NT2/D1 (cell line): ENCODE measurements around the gene NPAS1.

Source experiments
- DNase-seq: peaks from one replicate; pipeline ENCODE4 v3.0.0-alpha.2; 2011; ENCODE audit warnings: low read depth, low spot score
- H3K27me3 ChIP-seq: 2 replicates; pipeline ENCODE4 v1.6.0; 2011; ENCODE audit warnings: mild to moderate bottlenecking; ENCODE audit not compliant: insufficient read length, insufficient read depth
- H3K36me3 ChIP-seq: 2 replicates; pipeline ENCODE4 v1.6.1; 2011; ENCODE audit warnings: mild to moderate bottlenecking, low read length, mixed read lengths; ENCODE audit not compliant: insufficient read depth, insufficient read length
- H3K4me1 ChIP-seq: 2 replicates; pipeline ENCODE4 v1.5.1; 2011; ENCODE audit not compliant: insufficient read depth, insufficient read length
- H3K4me3 ChIP-seq: 2 replicates; pipeline ENCODE4 v1.5.1; 2011; ENCODE audit warnings: low read depth; ENCODE audit not compliant: insufficient read length
- H3K9ac ChIP-seq: 2 replicates; pipeline ENCODE4 v1.6.0; 2011; ENCODE audit warnings: low read depth; ENCODE audit not compliant: insufficient read length
- H3K9me3 ChIP-seq: 2 replicates; pipeline ENCODE4 v1.5.1; 2011; ENCODE audit warnings: mild to moderate bottlenecking, low read length; ENCODE audit not compliant: insufficient read depth
- SUZ12 ChIP-seq: IDR thresholded peaks from 2 replicates; pipeline ENCODE4 v1.6.1; 2011; ENCODE audit not compliant: insufficient read length, insufficient read depth; ENCODE audit errors: extremely low read depth
- YY1 ChIP-seq: IDR thresholded peaks from 2 replicates; pipeline ENCODE4 v1.6.1; 2011; ENCODE audit not compliant: insufficient read length, insufficient read depth
- ZNF274 ChIP-seq: IDR thresholded peaks from 2 replicates; pipeline ENCODE4 v1.6.1; 2011; ENCODE audit warnings: mild to moderate bottlenecking, low read depth, low read length

Gene NPAS1

DNA sequence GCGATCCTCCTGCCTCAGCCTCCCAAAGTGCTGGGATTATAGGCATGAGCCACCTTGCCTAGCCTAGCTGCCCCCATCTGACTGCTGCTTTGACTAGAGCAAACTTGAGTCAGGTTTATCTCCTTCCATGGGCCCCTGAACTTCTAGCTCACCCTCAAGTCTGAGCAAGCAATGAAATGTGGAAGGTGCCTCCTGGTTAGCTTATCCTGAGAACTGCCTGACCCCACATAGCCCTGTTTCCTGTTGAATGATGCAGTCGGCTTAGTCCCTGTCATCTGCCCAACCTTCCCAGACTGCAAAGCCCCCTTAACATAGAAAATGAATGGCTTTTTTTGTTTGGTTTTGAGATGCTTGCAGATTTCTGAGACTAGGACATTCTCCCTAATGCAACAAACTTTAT is 37.7 kb downstream of the NPAS1 start:
- Histone ChIP-seq H3K4me1 (peaks cover 6% of the 10 kb centered on the region), H3K9ac (no peak overlapping the region), H3K9me3 (no peaks in the 10 kb centered on the region), H3K27me3 (no peaks in the 10 kb centered on the region), H3K36me3 (no peaks in the 10 kb centered on the region), H3K4me3 (no peak overlapping the region)
- DNase-seq = no peak
- TF ChIP-seq YY1 (no peak), ZNF274 (no peak), SUZ12 (no peak)

DNA sequence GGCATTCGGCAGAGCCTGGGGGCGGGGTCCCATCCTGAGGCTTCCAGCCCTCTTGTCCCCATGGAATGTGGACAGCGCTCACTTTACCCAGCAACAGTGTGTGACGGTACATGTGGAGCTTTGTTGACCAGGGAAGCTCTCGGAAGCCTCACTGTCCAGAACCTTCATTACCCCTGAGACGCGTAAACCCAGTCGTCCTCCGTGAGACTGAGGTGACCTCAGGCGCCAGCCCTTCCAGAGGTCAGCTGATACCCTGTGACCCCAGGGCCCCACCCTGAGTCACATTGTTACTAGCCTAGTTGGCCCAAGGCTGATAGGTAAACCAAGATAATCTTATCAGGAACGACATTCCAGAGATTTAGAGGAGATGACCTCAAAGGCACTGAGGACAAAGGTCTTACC is 39.0 kb downstream of the NPAS1 start:
- no peak overlapping the region for H3K9ac ChIP-seq
- no peak for TF ChIP-seq YY1
- TF ChIP-seq SUZ12 = no peak
- TF ChIP-seq ZNF274 = no peak

DNA sequence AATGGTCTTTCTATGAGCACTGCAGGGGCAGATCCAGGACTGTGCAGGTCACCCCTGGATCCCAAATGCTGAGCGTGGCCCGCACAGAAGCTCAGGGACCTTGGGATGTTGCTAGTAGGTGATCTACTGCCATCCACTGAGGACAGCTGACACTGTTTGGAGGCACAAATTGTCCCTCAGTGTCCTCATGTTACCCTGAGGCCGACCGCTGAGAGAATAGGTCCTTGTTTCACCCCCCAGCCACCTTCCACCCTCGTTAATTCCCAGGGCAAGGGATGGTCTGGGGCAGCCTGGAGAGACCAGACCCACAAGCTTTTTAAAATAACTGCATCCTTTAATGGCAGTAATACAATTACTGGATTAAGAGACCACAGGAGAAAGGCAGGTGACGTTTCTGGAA is 44.2 kb downstream of the NPAS1 start:
- Histone ChIP-seq H3K4me3 (no peak overlapping the region), H3K9ac (no peak overlapping the region), H3K4me1 (peaks cover 1% of the 10 kb centered on the region), H3K27me3 (no peaks in the 10 kb centered on the region), H3K9me3 (no peaks in the 10 kb centered on the region), H3K36me3 (peaks cover 42% of the 10 kb centered on the region)
- no peak for TF ChIP-seq ZNF274
- TF ChIP-seq YY1 = no peak
- no peak for TF ChIP-seq SUZ12
- DNase-seq = no peak

More for the DNA sequence above, 39.0 kb downstream of the NPAS1 start:
- no peak overlapping the region for H3K4me3 ChIP-seq
- no peaks in the 10 kb centered on the region for H3K36me3 ChIP-seq
- H3K4me1 ChIP-seq = peaks cover 6% of the 10 kb centered on the region
- H3K27me3 ChIP-seq = no peaks in the 10 kb centered on the region
- H3K9me3 ChIP-seq = no peaks in the 10 kb centered on the region
- no peak for DNase-seq

DNA sequence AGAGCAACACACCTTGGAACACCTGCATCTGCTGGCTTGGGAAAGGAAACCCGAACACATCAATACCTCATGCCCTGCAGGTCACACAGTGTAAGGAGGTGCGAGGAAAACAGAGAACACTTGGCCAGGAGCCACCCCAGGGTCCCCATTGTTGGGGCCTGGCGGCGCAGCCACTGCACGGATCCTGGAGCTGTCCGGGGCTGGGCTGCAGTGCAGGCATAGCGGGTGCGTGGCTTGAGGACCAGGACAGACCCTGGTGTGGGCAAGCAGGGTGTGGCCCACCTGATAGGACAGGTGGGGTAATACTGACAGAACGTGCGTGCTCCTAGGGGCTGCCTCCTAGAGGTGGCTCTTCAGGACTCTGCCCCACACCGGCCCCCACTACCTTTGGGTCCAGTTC is 45.6 kb downstream of the NPAS1 start:
- H3K9me3 ChIP-seq = no peaks in the 10 kb centered on the region
- DNase-seq = no peak
- H3K9ac ChIP-seq = no peak overlapping the region
- H3K4me3 ChIP-seq = no peak overlapping the region
- TF ChIP-seq YY1 (no peak), SUZ12 (no peak), ZNF274 (no peak)
- H3K4me1 ChIP-seq = peaks cover 5% of the 10 kb centered on the region
- no peaks in the 10 kb centered on the region for H3K27me3 ChIP-seq
- H3K36me3 ChIP-seq = peaks cover 55% of the 10 kb centered on the region

DNA sequence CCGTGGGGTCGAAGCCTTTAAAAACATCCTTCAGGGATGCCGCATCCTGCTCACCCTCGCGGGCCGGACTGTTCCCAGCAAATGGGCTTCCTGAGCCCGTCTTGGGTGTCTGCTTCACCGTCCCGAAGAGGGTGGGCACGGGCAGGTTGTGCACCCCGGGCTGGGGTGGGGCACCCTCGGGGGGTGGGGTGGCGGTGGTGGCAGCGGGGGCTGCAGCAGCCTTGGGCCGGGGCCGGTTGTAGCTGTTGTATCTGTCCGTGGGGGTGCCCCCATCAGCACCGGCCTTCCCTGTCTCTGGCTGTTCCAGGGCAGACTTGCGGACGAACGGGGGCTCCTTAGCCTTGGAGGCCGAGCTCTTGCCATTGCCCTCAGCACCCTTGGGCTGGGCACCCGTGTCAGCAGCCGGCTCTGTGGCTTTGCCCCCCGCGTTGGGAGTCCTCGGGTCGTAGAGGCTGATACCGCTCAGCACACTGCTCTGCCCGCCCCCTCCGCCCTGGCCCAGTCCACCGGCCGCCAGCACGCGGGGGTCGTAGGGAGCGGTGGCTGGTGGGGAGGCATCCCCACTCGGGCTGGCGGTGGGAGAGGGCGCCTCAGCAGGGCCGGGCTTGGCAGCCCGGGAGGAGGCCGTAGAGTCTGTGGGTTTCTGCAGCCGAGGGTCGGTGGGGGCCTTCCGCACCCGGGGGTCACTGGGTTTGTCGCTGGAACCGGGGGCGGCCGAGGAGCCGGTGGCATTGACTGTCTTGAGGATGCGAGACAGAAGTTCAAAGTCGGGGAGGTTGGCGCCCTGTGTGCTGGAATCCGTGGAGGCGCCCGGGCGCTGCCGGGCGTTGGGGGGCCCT is 47.0 kb downstream of the NPAS1 start:
- H3K9ac ChIP-seq = no peak overlapping the region
- peaks cover 69% of the 10 kb centered on the region for H3K36me3 ChIP-seq
- no peak overlapping the region for H3K4me3 ChIP-seq
- no peak for DNase-seq
- peaks cover 5% of the 10 kb centered on the region for H3K4me1 ChIP-seq
- H3K9me3 ChIP-seq = no peaks in the 10 kb centered on the region
- TF ChIP-seq ZNF274 (no peak), YY1 (no peak)
- no peaks in the 10 kb centered on the region for H3K27me3 ChIP-seq

DNA sequence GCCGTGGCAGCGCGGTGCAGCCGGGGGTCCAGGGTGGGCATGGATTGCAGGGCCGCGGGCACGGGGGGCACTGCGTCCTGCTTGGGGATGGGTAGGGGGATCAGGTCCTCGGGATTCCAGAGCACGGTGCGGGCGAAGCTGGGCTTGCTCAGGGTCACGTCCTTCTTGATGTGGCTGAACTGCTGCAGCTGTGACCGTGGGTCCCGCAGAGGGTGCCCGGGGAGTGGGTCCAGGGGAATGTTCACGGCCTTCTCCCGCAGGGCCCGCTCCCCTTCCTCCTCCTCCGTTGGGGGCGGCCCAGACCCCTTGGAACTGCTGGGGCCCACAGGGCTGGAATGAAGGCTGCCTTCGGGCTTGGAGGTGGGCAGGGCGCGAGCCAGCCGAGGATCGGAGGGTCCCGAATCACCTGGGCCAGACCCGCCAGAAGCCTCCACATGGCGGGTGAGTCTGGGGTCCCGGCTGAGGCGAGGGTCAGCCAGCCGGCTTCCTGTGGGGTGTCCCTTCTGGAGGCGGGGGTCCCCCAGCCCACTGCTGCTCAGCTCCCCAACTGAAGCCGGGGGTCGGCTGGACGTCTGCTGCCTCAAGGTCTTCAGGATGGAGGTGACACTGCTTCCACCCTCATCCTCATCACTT is 47.7 kb downstream of the NPAS1 start:
- Histone ChIP-seq H3K36me3 (peaks cover 76% of the 10 kb centered on the region), H3K4me3 (no peak overlapping the region), H3K27me3 (no peaks in the 10 kb centered on the region), H3K4me1 (peaks cover 3% of the 10 kb centered on the region), H3K9me3 (no peaks in the 10 kb centered on the region), H3K9ac (no peak overlapping the region)
- no peak for DNase-seq
- TF ChIP-seq ZNF274 = no peak
- TF ChIP-seq SUZ12 = no peak
- TF ChIP-seq YY1 = no peak

DNA sequence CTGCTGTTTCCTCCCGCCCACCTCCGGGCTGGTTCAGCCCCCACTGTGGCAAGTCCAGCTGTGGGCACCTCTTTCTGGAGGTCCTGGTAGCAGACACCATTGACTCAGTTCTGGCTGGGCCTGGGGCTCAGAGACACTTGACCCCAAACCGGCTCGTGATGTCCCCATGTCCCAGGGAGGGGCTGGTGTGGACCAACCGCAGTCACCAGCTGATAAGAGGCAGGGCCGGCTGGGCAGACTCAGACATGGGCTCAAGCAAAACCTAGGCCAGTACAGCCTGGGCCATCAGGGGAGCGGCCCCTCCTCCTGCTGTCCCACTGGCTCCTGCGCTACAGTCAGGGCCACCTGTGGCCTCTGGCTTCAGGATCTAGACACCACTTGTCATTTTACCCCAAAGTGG is 48.6 kb downstream of the NPAS1 start:
- peaks cover 3% of the 10 kb centered on the region for H3K4me1 ChIP-seq
- H3K4me3 ChIP-seq = no peak overlapping the region
- no peak overlapping the region for H3K9ac ChIP-seq
- H3K9me3 ChIP-seq = no peaks in the 10 kb centered on the region
- H3K27me3 ChIP-seq = no peaks in the 10 kb centered on the region
- TF ChIP-seq ZNF274 (no peak), SUZ12 (no peak), YY1 (no peak)
- H3K36me3 ChIP-seq = peaks cover 80% of the 10 kb centered on the region
- no peak for DNase-seq
